HG02885 (cell line): Measurements from ENCODE around the gene UTP18.
"Not testable (repeated sequence)": the region's sequence is repeated elsewhere in the genome, so short reads cannot be mapped to it uniquely, and the experiment has no call there.

Experiments used
- ATAC-seq: cut with Tn5 transposase; IDR thresholded peaks from one replicate; pipeline ENCODE4 v1.9.1; 2021; ENCODE audit warnings: mild to moderate bottlenecking; ENCODE audit not compliant: unreplicated experiment, poor library complexity

The UTP18 gene

GRCh38 chr17:51260237-51261023, at the start of gene UTP18:
TSS of gene UTP18 (plus strand) at chr17:51260546. CDS start at chr17:51260585, 39 bp downstream.
- peak; percentile 71 for ATAC-seq

GRCh38 chr17:51214920-51215319, 45.4 kb upstream of the UTP18 start:
- ATAC-seq = no peak

DNA sequence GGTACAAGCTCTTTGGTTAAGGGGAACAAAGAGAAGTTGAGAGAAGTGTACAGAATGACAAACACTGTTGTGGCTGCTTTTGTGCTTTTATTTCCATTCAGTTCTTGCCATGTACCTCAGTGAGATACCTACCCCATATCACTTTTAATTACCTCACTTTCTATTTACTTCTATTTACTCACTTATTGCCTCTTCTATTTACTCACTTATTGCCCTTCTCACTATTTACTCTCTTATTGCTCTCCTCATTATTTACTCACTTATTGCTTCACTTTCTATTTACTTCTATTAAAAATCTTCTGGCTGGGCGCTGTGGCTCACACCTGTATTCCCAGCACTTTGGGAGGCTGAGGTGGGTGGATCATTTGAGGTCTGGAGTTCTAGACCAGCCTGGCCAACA, 42.4 kb upstream of the UTP18 start:
- no peak for ATAC-seq

DNA sequence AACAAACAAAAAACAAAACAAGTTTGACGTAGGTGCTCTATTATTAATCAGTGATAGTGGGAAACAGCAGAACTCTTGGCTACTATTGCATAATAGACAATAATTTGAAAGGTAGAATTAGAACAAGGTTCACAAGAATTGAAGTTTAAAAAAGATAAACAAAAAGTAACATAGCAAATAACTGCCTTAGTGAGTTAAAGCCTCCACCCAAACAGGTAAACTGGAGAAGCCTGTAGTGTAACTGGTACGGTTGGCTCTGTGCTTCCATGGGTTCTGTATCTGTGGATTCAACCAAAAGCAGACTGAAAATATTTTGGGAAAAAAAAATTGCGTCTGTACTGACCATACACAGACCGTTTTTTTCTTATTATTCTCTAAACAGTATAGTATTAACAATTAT, 39.0 kb upstream of the UTP18 start:
- ATAC-seq = no peak

DNA sequence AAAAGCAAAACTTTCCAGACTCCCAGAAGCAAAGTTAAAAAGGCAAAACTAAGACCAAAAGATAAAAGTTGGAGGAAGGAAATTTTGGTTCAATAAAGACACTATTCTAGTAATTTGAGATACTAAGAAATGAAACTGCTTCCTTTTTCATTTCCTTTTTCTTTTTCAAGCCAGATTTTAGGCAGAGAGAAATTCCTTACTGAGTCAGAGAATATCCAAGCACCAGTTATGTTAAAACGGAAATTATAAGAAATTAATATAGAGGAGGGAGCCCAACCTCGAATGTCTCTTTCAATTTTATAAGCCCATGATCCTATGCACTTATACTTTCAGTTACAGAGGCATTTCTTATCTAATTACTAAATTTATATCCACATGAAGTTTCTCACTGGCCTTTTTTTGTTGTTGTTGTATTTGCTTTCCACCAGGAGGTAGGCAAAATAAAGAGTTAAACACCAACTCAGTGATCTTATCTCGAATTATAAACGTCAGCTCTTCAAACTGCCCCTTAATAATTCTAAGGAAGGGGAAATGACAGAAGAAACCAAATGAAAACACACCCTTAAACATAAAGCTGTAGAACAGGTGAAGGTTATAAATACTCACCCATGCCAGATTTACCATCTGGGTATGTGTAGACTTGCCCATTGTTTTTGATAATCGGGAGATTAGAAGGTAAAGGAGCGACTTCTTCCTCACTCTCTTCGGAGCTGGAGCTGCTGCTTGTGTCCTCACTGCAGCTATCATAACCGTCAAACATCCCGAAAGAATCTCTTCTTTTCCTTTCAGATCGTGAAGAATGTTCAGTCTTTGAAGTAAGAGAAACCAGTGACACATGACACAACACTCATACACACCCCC, 35.7 kb upstream of the UTP18 start:
- ATAC-seq = no peak

- ATAC-seq = not testable (repeated sequence)
These were observed 34.8 kb upstream of the UTP18 start for GRCh38 chr17:51225523-51225922.

GRCh38 chr17:51228161-51228560, 32.2 kb upstream of the UTP18 start:
- no peak for ATAC-seq

GRCh38 chr17:51229889-51230288, 30.5 kb upstream of the UTP18 start:
- no peak for ATAC-seq

- ATAC-seq = no peak
These were observed 30.0 kb upstream of the UTP18 start for GRCh38 chr17:51230306-51230705.

DNA sequence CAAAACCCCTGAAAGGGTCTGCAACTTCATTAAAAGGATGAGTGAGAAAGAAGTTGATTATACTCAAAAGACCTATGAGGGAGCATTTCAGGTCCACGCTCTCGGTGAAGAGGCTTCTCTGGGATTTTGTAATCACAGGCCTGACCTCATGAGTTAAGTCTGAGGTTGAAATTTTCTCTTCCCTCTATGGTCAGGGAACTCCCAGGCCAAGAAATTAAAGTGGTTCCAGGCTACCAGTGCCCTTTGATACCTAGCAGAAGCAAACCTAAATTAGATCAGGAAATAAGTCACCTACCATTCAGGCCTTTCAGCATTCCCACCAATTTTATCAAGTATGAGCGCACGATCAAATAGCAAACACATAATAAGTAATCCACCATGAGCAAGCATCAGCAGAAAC, 28.3 kb upstream of the UTP18 start:
- no peak for ATAC-seq

GRCh38 chr17:51234162-51234561, 26.2 kb upstream of the UTP18 start:
- ATAC-seq = no peak

DNA sequence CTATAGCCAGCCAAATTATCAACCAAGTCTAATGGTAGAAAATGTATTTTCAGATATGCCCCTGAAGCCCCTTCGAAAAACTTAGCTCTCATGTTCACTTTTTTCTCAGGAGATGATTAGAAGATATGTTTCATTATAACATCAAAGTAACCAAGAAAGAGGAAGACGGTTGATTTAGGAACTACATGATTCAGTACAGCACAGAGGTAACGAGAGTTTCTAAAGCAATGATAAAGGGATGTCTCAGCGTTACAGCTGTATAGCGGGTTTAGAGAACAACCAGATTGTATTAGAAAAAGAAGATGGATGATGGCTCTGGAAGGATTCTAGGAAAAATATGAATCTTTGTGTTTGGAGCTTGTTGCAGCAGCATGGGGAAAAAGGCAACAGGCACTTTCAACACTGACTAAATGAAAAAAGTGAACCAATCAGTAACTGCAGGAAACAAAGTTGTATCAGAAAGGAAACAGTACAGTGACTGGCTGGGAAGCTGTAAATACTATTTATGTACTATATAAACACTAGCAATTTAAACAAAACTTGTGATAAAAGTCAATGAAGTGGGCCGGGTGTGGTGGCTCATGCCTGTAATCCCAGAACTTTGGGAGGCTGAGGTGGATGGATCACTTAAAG, 22.0 kb upstream of the UTP18 start:
- ATAC-seq = peak; percentile 80

DNA sequence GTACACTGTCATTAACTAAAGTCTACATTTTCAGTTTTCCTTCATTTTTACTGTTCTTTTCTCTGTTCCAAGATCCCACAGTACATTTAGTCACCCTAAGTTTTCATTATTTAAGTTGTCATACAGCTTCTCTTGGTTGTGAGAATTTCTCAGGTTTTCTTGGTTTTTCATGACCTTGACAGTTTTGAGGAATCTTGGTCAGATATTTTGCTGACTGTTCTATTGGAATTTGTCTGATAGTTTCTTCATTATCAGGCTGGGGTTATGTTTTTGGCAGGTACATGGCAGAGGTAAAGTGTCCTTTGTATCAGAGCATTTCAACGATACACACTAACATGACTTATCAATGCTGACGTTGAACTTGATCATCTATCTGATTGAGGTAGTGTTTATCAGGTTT, 20.1 kb upstream of the UTP18 start:
- no peak for ATAC-seq

DNA sequence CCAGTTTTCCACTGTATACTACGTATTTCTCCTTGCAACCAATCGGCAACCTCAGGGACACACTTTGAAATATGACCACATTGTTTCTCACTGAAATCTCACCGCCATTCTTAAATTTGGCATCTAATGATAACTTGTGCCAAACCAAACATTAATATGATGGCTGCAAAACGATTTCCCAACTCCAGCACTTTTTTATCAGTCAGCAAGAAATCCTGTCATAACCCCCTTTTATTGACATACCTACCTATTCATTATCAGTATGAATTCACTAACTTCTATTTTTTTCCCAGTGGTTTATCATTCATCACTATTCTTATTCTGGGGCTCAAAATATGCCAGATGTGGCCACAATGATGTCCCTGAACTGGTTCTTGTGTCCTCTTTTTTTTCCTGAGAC, 16.3 kb upstream of the UTP18 start:
- ATAC-seq = no peak

- no peak for ATAC-seq
These were observed 14.8 kb upstream of the UTP18 start for GRCh38 chr17:51245535-51245934.

- ATAC-seq = no peak
These were observed 10.0 kb upstream of the UTP18 start for GRCh38 chr17:51250314-51250840.

- ATAC-seq = no peak
These were observed 9.3 kb upstream of the UTP18 start for GRCh38 chr17:51251010-51251409.

DNA sequence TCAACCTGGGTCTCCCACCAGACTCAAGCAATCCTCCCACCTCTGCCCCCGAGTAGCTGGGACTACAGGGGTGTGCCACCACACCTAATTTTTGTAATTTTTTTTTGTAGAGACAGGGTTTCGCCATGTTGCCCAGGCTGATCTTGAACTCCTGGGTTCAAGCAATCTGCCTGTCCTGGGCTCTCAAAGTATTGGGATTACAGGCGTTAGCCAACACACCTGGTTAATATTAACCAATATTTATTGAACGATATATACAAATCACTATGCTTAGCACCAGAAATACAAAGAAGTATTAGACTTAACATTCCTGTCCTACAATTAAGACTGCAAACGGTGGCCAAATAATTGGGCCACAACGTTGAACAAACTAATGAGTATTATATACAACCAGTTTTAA, 4.7 kb upstream of the UTP18 start:
- ATAC-seq = no peak

DNA sequence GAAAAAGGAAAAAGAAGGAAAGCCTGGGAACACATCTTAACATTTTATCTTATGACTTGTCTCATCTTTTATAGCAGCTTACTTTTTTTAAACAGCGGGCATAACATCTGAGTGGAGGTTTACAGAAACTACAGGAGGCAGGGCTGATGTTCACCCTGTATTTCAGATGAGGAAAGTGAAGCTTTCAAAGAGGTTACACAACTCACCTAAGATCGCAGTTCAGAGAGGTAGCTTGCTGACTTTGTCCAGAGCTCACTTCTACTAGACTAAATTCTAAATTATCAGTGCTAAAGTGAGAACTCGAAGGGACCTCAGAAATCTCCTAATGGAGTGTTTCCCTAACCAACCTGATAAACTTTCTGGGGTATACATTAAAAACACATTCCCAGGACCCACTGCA, 4.2 kb upstream of the UTP18 start:
- ATAC-seq = no peak

DNA sequence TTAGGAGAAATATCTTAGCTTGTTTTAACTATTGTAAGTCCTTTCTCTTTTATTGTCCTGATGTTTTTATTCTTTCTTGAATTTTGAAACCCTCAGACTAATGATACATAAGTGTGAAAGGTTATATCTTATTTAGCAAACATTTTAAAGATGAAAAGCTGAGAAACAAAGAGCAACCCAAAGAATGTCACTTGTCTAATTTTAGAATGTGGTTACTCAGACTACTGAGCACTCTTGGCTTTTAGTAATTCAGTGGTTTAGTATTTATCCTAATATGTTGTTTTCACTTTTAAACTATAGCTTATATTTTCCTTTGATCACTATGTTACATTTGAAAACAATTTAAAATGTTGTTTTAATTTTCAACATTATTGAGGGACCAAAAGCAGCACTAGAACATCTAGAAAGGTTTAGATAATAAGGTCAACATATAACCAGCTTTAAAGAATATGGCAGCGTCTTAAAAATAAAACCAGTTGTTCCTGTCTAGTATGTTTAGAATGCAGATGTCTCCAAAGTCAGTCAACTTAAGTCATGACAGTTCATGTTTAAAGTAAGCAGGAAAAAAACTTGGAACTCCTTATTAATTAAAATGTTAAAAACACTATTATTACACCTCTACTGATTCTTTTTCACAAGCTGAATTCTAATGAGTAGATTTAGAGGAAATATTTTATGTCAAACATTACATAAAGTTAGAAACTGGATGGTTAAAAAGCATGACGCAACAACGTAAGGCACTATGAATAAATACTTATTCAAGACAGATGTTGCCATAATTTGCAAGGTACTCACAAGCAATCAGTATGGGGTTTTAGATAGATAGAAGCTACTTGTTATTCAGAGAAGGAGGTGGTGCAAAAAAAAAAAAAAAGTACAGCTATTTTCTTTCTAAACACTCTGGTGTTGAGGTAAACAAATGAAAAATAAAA, 2.9 kb upstream of the UTP18 start:
- ATAC-seq = no peak
